AG04449 (cell line): ENCODE data around the gene OPTC.

Experiments used
- CTCF ChIA-PET: fragments of 350-600 bp; formaldehyde crosslinking; extraction: SDS; loops from one replicate; lab custom pipeline; 2021; ENCODE audit warnings: antibody characterized with exemption; lab: Yijun Ruan, JAX
- POLR2A ChIA-PET: fragments of 400-600, 350-600 bp; formaldehyde crosslinking; extraction: SDS; loops from one replicate; lab custom pipeline; 2020; ENCODE audit warnings: antibody characterized with exemption, inconsistent platforms; lab: Yijun Ruan, JAX
- DNase-seq: peaks from one replicate; pipeline ENCODE4 v3.0.0-alpha.2; 2010; ENCODE audit warnings: low read depth, low spot score
- H3K4me3 ChIP-seq: 2 replicates; pipeline ENCODE4 v1.5.1; 2011; ENCODE audit warnings: low read depth, mild to moderate bottlenecking, control low read depth, low read length
- CTCF ChIP-seq: IDR thresholded peaks from one replicate; pipeline ENCODE4 v1.5.1; 2011; ENCODE audit warnings: mild to moderate bottlenecking, moderate library complexity, low read length, control low read depth, inconsistent platforms; ENCODE audit not compliant: insufficient read depth; ENCODE audit errors: missing control alignments

Gene OPTC

GRCh38 chr1:203462878-203463277 is 31.1 kb upstream of the OPTC start:
- H3K4me3 ChIP-seq, result no peak overlapping the region
- ChIA-PET CTCF (interaction anchor here (1.1 to 4.8 kb wide), 8 partner anchors 12 to 240 kb away, joined by 3 to 32 read pairs (median 9); partner anchors contain the start of gene PRELP), POLR2A (no interaction called here)
- no peak for TF ChIP-seq CTCF
- peak; percentile 65 for DNase-seq

GRCh38 chr1:203463469-203464062 is 30.4 kb upstream of the OPTC start:
- no peak overlapping the region for H3K4me3 ChIP-seq
- no peak for DNase-seq
- TF ChIP-seq CTCF, result peak; percentile 21
- POLR2A ChIA-PET, result interaction anchor here (0.6 to 1.1 kb wide), 3 partner anchors 9 to 17 kb away, joined by 3 to 7 read pairs (median 4); no protein-coding TSS in a partner anchor
- CTCF ChIA-PET, result interaction anchor here (0.6 to 4.8 kb wide), 13 partner anchors 12 to 239 kb away, joined by 3 to 32 read pairs (median 5); partner anchors contain the start of gene PRELP

- no peak for TF ChIP-seq CTCF
- CTCF ChIA-PET, result interaction anchor here (0.9 to 4.8 kb wide), 8 partner anchors 12 to 239 kb away, joined by 3 to 32 read pairs (median 8); partner anchors contain the start of gene PRELP
- no peak overlapping the region for H3K4me3 ChIP-seq
- POLR2A ChIA-PET, result interaction anchor here (0.6 to 1.1 kb wide), 3 partner anchors 9 to 16 kb away, joined by 3 to 7 read pairs (median 4); no protein-coding TSS in a partner anchor
- no peak for DNase-seq
These were observed 29.7 kb upstream of the OPTC start for GRCh38 chr1:203464226-203464625.

GRCh38 chr1:203464743-203465142 is 29.2 kb upstream of the OPTC start:
- POLR2A ChIA-PET, result no interaction called here
- DNase-seq, result no peak
- H3K4me3 ChIP-seq, result no peak overlapping the region
- no peak for TF ChIP-seq CTCF
- CTCF ChIA-PET, result interaction anchor here (3.0 to 4.8 kb wide), 2 partner anchors 11 to 124 kb away, joined by 28 to 32 read pairs; partner anchors contain the start of gene PRELP

GRCh38 chr1:203465146-203465798 is 28.7 kb upstream of the OPTC start:
- no peak for TF ChIP-seq CTCF
- DNase-seq, result no peak
- H3K4me3 ChIP-seq, result no peak overlapping the region
- POLR2A ChIA-PET, result interaction anchor here (1.8 kb wide), 1 partner anchor 15 kb away, joined by 5 read pairs; no protein-coding TSS in a partner anchor
- CTCF ChIA-PET, result interaction anchor here (1.6 to 4.8 kb wide), 4 partner anchors 11 to 125 kb away, joined by 5 to 32 read pairs (median 20); partner anchors contain the start of gene PRELP
